NOMO-1 (cell line): ENCODE results near the gene HPS6.

Experiments
- DNase-seq, 2 experiments: peaks; one replicate each; lab custom pipeline; 2025; ENCODE audit not compliant: unreplicated experiment in 2 of 2; lab: John Stamatoyannopoulos, UW

Gene HPS6

DNA sequence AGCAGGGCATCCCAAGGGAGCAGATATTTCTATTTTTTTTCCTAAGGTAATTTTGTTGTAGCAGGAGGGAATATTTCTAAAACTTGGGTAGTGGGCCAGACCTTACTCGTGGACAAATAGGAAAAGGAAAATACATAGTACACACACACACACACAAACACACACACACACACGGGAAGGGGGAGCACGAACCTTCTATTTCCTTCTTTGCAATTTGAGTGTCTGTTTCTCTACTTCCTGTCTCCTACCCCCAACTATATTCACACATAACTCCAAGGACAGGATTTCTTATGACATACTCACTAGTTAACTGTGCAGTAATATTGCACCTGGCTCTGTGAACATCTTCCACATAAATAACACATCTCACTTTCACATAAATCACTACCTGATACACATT is 50.6 kb downstream of the HPS6 start:
- DNase-seq, result peak in 1 of 2 experiments; percentile 63

DNA sequence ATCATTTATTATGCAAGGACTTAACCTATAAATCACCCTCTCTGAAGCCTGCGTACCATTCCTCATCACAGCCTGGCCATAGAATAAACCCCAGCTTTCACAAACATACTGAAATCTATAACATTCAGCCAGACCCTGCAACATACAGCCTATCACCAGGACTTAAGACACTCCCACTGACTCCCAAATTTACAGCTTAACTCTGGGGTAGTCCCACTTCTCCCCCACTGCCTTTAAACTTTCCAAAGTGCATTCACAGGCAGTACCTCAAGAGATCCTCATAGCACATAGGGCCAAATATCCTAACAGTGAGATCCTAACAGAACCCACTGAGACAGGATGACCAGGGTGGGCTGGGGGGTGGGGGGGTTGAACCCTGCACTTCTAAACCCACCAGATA is 51.5 kb downstream of the HPS6 start:
- no peak for DNase-seq
